ENCODE results near the gene ARSG.

ARSG gene

DNA sequence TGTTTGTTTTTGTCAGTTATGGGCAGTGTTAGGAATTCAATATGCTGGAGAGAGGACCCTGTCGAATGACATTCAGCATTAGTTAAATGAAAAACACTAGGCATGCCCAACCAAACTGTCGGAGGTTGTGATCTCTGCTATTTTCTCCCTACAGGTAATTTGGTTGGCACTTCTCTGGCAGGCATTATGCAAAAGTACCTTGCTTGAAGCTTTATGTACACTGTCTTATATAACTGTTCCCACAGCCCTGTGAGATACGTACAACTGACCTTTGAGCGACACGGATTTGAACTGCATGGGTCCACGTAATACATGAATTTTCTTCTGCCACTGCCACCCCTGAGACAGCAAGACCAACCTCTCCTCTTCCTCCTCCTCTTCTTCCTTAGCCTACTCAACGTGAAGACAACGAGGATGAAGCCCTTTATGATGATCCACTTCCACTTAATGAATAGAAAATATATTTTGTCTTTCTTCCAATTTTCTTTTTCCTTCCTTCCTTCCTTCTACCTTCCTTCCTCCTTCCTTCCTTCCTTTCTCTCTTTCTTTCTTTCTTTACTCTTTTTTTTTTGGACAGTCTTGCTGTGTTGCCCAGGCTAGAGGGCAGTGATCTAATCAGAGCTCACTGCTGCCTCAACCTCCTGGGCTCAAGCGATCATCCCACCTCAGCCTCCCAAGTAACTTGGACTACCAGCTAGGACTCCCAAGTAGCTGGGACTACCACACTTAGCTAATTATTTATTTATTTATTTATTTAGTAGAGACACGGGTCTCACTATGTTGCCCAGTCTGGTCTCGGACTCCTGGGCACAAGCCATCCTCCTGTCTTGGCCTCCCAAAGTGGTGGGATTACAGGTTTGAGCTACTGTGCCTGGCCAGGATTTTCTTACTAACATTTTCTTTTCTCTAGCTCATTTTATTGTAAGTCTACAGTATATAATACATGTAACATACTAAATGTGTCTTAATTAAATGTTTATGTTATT, 88.7 kb downstream of the ARSG start:
- no peak for FAIRE-seq

DNA sequence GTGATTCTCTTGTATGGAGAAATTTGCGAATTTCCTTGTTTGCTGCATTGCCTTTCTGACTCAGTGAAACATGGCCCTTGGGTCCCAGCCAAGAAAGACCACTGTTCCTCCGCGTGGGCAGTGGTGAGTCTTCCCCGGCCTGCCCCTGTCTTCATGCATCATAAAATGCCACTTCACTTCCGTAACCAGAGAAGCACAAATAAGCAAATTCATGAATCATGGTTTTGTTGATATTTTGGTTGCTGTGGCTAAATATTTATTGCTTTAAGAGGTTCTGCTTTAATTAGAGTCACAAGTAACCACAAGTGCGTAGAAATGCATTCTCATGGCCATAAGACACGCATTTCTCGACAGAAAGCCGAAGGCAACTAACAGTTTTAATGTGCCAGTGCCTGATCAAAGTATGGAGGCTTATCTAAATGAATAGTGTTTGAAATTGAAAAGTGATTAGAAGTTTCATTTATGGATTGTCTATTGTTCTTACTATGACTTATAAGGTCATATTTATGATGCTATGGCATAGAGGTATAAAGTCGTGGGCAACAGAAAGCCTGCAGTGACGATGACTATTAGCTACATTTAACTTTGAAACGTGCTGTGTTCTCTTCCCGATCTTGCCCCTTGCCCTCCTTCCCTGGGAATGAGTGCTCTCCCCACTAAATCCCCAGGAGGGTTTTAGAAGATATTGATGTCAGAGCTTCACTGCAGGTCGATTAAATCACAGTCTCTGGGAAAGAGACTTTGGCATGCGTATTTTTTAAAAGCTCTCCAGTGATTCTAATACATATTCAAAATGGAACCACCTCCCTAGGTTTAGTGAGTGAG, 90.0 kb downstream of the ARSG start:
- FAIRE-seq, result no peak

DNA sequence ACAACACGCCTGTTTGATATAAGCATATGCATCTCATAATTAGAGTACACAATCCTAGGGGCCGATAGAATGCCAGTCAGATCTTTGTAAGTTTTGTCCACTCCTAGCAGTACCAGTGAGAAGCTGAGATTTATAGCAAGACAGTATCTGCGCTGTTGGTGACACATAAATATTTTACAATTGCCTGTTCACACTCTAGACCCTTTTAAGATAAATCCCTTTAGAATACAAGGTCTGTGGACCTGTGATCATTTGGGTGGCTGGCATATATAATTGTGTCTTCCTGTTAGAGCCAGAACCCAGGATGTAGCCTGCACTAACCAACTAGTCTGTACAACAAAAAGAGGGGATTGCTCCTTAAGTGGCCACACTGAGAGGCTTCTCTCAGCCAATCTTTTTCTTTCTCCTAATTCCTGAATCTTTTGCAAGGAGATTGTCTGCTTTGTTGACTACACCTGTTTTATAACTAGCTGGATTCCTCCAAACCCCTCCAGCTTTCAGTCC, 91.3 kb downstream of the ARSG start:
- no peak for FAIRE-seq

DNA sequence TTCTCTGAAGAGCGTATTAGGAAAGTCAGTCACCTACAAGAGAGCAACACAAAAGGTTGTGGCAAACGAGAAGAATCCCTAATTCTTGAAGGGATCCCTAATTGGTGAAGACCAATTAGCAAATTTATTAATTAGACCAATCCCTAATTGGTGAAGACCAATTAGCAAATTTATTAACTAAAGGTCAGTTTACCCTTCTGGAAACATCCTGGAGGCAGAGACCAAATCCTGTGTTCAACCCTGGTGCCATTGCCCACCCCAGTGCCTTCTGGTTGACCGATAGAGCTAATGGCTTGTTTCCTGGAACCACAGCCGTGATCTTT, 91.8 kb downstream of the ARSG start:
- no peak for FAIRE-seq

DNA sequence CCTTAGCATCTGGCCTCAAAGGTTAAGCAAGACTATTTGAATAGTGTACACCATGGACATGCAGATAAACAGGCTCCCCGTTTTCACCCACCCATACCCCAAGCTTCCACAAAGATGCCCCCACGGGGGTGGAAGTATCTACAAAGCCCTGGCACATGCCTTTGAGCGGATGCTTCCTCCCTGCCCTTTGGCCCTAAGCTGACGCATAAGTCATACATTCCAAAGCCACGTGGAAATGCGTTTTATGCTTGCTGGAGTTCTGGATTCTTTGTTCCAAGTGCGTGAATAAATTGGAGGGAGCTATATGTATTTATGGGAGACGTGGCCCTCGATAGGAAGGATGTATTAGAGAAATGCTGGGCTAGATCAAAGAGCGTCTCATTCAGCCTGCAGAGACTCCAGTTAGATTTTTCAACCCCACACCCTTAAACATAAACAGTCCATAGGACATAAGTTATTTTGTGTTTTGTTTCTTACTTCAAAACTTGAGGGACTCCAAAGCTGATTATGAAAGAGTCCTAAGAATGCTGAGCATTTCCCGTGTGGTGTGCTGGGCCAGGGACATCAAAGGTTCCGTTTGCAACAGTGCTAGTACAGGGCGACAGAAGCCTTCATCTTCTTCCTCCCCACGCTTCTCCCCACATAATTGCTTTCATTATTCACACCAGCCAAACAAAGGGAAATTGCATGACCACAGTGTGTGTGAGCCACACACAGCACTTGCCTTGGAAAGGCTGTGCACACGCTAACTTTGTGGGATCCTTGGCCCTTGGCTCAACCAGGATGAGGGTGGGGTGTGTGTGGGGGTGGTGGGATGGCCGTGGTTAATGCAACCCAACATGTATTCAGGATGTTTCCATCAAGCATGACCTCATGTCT, 92.4 kb downstream of the ARSG start:
- no peak for FAIRE-seq

DNA sequence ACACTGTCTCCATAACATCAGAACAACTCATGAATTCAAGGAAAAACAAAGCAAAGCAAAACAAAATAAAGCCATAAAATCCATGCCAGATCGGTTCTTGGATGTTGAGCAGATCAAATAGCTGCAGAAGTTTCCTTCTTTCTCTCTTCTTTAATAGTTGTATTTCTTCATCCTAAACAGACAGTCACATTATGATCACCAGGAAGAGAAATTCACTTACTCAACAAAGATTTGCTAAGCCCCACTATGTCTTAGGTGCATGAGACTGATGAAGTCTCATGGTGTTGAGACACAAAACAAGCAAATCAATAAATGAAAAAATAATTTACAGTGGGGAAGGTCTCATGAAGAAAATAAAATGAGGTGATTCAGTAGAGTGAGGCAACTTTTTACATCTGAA, 93.2 kb downstream of the ARSG start:
- FAIRE-seq, result no peak

DNA sequence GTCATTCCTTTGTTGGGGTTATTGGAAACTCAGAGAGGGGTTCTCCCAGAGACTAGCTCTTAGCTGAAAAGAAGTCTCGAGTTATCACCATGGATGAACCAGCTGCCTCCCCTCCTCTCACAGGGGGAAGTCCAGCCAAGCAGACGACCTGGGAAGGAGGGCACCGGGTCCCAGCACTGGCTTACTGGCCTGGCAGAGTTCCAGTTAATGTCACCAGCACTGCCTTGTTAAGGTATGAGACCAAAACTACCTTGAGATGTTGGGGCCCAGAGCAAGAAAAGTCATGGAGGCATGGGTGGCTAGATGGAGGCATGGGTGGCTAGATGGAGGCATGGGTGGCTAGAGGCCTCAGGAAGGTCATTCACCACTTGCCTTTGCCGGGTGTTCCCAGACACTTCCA, 93.6 kb downstream of the ARSG start:
- FAIRE-seq, result no peak

DNA sequence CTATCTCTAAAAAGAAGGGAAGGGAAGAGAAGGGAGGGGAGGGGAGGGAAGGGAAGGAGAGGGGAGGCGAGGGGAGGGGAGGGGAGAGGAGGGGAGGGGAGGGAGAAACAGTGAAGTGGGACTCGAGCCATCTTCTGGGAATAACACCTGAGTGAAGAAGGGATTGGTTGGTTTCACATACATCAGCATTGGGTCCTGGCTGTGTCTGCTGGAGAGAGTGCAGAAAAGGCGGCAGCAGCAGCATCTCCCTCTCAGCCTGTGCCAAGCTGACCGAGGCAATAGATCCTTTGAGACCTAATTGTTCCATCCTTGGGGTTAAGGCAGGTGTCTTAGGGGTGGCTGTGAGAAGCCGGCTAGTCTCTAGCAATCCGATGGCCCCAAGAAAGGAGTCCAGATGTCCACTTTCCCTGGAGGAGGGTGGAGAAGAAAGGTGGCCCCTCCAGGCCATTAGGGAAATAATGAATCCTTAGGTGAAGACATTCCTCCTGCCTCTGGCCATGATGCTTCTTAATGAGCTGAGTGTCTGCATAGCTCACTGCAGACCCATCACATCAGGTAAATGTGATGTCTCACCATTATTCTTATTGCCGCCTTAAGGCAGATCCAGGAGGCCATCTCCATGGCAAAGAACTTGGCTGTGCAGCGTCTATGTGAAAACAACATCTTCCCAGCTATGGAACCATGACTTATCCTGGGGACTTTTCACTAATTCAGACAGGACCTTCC, 94.4 kb downstream of the ARSG start:
- no peak for FAIRE-seq

DNA sequence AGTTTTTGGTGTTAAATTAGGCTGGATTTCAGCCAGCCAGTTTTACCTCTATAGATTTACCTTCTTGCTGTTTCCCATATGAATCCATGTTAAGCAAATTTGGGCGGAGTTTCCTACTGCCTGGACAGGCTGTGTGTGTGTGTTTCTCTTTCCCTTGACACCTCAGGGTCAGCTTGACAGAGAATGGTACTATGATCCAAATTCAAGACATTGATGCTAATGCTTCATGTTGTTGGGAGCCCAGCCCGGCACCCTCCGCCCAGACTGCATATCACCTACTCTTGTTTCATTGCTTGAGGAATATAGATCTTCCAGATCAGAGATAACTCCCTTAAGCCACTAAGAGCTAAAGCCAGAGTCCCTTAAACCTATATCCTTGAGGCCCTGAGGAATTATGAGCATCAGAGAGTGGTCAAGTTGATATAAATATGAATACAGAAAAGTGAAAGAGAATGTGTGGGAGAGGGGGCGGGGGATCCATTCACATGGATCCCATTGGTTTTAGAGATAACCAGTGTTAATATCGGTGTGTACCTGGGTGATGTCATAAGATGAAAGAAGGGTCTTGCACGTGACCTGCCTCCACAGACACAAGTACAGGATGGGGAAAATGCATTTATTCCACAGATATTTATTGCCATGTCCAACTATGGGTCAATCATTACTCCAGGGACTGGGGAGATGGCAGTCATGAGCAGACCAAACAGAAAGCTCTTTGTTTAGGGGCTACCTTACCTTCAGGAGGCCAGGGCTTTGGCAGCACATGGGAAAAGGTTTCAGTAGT, 96.3 kb downstream of the ARSG start:
- FAIRE-seq, result no peak

DNA sequence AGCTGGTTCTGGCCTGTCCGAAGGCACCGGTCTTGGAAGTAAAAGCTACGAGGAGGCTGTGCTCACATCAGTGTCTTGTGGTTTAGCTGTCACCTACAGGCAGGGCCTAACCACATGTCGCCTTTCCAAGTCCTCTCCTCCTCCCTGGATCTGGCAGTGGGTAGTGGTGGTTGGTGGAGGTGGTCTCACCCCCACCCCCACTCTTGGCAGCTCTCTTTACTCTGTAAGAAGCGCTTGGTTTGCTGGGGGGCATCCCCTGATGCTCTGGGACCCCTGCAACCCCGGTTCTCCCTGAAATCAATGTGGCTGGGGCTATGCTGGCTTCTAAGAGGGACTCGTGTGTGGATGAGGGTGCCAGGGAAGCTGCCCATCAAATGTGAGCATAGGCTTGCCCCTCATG, 97.7 kb downstream of the ARSG start:
- FAIRE-seq, result no peak

DNA sequence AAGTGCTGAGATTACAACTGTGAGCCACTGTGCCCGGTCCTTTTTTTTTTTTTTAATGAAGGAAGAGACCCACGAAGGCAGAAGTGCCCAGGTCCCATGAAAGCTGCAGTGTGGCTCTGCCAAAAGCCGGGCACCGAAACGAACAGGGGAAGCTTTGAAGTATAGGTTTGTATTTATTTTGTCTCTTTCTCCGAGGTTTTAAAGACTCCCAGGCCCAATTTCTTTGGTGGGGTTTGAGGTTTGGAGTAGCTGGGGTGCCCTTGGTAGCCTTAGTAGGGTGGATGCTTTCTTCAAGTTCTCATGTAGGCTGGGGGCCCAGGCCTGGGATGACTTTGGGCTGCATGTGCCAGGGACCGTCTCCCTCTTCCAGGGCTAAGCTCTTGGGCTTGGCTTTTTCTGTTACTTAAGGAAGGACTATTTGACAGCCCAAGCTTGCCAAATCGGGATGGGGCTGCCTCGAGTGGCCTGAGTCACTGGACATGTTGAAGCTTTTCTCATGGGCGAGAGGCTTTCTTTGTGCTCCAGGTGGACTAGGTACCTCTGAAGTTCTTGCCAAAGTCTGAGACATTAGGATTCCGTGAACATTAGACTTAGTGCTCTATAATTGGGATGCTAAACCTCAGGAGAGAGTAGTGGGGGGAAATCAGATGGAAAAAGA, 99.7 kb downstream of the ARSG start:
- FAIRE-seq, result no peak

DNA sequence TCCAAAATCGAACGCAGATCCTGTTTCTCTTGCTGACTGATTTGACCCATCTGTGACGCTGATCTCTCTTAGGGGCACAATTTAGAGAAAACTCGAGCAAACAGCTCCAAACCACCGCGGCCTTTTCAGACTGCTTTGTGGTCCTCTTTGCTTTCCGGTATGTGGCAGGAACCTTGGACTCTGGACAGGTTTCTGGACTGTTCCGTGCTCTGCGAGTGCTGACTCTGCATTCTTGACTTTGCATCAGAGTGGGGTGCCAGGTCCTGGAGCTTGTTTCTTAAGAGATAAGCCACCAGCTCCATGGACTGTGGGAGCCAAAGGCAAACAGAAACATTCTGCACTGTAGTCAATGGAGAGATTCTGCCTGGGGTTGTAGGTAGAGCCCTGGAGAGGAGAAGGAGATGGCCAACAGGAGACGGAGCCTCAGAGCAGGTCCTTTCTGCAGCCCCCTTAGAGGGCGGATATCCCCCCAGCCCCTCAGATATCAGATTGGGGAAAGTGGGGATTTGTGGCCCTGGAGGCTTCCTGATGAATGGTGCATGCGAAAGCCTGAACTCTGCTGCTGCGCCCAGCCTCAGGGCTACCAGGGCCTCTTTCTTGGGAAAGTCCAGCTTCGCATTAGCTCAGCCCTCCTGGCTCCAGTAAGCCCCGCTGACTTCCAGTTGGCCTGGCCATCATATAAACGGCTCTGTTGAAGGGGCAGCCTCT, 100.4 kb downstream of the ARSG start:
- FAIRE-seq, result no peak

DNA sequence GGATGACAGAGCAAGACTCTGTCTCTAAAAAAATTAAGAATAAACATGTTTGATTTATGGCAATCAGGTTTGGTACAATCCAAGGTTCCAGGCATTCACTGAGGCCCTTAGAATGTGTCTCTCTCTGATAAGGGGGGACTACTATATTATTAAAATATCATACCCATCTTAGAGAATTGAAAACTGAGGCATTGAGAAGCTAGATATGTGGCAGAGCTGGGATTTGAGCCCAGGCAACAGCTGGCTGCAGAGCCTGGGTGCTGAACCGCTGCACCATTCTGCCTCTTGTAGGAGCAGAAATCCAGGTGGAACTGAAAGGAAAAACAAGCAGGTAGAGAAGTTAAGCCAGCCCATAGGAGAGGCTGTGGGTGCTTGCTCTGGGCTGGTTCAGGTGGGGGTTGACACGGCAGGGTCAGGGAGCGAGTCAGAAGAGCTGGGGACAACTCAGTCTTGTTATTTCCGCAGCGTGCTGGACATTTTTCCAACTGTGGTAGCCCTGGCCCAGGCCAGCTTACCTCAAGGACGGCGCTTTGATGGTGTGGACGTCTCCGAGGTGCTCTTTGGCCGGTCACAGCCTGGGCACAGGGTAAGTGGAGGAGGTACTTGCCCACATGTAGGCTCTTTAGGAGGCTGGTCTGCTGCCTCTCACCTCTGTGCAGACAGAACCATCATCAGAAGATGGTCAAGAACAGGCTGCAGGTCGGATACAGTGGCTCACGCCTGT, 103.5 kb downstream of the ARSG start:
- FAIRE-seq, result no peak

DNA sequence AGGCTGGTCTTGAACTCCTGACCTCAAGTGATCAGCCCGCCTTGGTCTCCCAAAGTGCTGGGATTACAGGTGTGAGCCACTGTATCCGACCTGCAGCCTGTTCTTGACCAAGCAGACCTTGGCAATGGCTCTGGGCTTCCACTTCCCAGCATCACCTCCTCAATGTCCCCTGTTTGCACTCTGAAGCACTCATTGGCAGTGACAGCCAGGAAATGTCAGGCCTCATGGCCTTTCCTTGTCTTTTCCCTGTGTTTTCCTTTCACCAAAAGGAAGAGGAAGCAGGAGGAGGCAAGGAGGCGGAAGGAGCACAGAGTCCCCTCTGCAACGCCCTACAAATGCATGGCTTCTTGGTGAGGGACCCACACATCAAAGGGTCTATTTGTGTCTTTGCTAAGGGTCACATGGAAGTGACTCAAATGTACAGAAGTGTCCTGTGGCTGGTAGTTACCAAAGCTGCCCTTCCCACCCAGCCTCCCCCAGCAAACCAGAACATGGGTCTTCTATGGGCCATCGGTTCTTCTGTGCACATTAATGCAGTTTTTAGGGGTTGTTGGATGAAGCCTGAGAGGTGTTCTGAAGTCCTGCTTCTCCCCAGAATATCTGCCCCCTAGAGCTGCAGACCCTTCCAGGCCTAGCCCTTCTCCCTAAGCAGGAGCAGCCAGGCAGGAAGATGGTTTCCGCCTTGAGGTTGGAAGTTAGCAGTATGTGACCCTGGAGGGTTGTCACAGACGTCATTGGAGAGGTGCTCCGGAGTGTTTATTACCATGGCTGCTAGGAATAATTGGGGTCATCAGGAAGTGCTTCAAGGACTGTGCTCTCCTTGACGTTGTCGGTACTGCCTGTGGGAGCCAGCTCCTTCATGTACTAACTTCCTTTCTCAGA, 105.2 kb downstream of the ARSG start:
- FAIRE-seq, result no peak

DNA sequence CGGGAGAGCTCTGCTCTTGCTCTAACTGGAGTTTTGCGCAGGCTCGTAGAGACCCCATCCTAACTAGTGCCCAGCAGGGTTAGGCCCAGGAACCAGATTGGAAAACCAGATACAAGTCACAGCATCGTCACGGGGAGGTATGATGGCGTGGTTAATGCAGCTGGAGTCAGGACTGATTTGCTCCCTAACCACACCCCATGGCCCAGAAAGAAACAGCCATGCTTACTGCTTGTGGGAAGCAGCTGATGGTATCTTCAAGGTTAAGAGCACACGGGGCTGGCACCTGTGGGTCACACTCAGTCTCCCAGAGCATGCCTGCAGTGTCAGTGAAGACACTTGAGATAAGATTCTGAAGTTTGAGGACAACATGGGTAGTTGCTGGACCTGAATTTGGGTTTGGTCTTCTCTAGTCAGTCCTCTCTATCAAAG, 105.8 kb downstream of the ARSG start:
- no peak for FAIRE-seq

DNA sequence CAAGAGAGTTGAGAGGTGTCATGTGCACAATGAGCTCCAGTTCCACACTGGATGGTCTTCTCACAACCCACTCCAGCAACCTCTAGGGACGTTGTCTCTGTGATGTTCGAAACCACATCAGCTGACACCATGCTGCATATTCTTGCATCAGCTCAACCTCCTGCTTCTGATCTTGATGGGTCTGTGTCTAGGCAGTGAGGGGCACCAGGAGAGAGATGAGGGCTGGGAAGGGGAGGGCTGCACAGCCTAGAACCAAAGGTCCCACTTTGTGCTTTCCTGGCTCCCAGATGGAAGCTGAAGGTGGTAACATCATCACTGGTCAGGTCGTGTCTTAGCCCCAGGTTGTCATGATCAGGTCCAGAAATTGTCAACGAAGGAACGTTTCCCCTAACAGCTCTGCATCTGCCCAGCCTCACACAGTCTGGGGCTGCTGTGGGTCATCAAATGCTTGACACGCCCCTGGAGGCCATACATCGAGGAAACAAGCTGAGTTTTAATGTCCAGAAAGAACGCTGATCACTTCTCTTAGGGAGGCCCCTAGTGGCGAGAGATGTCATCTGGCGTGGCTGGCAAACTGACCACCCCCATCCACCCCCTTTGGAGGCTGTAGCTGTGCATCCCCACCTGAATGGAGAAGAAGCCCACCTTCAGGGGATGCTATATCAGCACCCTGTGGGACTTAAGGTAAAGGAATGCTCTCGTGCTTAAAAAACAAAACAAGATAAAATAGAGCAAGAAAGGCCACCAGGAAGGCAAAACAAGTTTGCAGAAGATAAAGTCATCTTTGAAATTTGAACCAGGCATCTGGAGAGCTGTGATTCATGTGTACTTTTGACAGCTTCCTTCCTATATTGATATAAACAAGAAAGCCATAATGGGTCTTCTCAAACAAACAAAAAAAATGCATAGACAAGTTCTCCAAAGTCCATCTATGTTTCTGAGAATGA, 107.7 kb downstream of the ARSG start:
- no peak for FAIRE-seq
